Sigmoid colon (tissue), 4 donors: ENCODE data around the gene GALNT1.

ENCODE experiments used
- CTCF ChIP-seq, 4 experiments: fragments of 450-650 bp in 3 of 4; fragments of 200-600 bp in 1 of 4; IDR thresholded peaks; one replicate each; pipeline ENCODE4 v1.5.1; 2016 to 2019; ENCODE audit warnings: antibody characterized with exemption in 4 of 4, mild to moderate bottlenecking in 3 of 4, moderate library complexity in 2 of 4
- POLR2A ChIP-seq, 2 donors: fragments of 450-650 bp; IDR thresholded peaks; one replicate each; pipeline ENCODE4 v1.6.1; 2016; ENCODE audit warnings: antibody characterized with exemption in 2 of 2, mild to moderate bottlenecking in 2 of 2, moderate library complexity in 2 of 2
- POLR2AphosphoS5 ChIP-seq, 4 donors: sonication (generic); formaldehyde crosslinking; IDR thresholded peaks; one replicate each; pipeline ENCODE4 v1.6.1; 2017; ENCODE audit warnings: antibody characterized with exemption in 4 of 4

GRCh38 chr18:35671966-35672603 lies 90.5 kb downstream of the GALNT1 start:
- TF ChIP-seq CTCF (IDR thresholded peaks at IDR 0.05) (no peak), POLR2A (IDR thresholded peaks at IDR 0.05) (no peak), POLR2AphosphoS5 (IDR thresholded peaks at IDR 0.05) (no peak)
